Peyer's patch (tissue), 4 donors: ENCODE results near the gene ALS2CL.

Experiments
- CTCF ChIP-seq, 6 experiments: fragments of 450-650 bp in 4 of 6; fragments of 200-600 bp in 2 of 6; sonication (generic) in 1 of 6; IDR thresholded peaks; one replicate each; pipeline ENCODE4 v1.5.1; 2017 to 2019; ENCODE audit warnings: antibody characterized with exemption in 6 of 6, mild to moderate bottlenecking in 3 of 6, moderate library complexity in 1 of 6
- POLR2A ChIP-seq, 2 donors: fragments of 450-650 bp; IDR thresholded peaks; one replicate each; pipeline ENCODE4 v1.5.1; 2017; ENCODE audit warnings: antibody characterized with exemption in 2 of 2, mild to moderate bottlenecking in 2 of 2, moderate library complexity in 2 of 2

- TF ChIP-seq CTCF (IDR thresholded peaks at IDR 0.05): peak in 2 of 6 experiments; percentile 11 to 38
- TF ChIP-seq POLR2A (IDR thresholded peaks at IDR 0.05): no peak
These were observed 29.8 kb downstream of the ALS2CL start for GRCh38 chr3:46663591-46664135.
